ENCODE results near the gene DXO.

DXO gene

DNA sequence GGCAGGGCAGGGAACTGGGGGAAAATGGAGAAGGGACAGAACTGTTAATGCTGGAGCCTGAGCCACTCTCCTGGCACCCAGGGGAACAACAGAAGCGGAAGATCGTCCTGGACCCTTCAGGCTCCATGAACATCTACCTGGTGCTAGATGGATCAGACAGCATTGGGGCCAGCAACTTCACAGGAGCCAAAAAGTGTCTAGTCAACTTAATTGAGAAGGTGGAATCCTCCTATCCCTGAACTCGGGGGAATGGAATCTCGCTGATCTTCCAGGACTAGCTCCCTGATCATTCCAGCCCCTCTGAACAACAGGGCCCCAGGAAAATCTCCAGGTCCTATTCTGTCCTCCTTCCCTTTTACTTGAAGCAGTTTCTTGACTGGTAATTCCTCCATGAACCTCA, 24.1 kb downstream of the DXO start:
- TF ChIP-seq FOXM1 (IDR thresholded peaks at IDR 0.05; ENCODE audit: borderline replicate concordance) = no peak
- no peak for TF ChIP-seq ZNF384 (IDR thresholded peaks at IDR 0.05)
- no peak for TF ChIP-seq PKNOX1 (IDR thresholded peaks at IDR 0.05)
- no peak for TF ChIP-seq NFRKB (IDR thresholded peaks at IDR 0.05)
- TF ChIP-seq ARNT (IDR thresholded peaks at IDR 0.05) = no peak
- TF ChIP-seq FOXK2 (IDR thresholded peaks at IDR 0.05) = no peak
- TF ChIP-seq SP1 (IDR thresholded peaks at IDR 0.05) = no peak
- TF ChIP-seq TARDBP (IDR thresholded peaks at IDR 0.05) = no peak
- no peak for TF ChIP-seq CTBP1 (IDR thresholded peaks at IDR 0.05; ENCODE audit: borderline replicate concordance)
- no peak for TF ChIP-seq SUZ12 (IDR thresholded peaks at IDR 0.05)
- TF ChIP-seq BHLHE40 (IDR thresholded peaks at IDR 0.05; ENCODE audit: borderline replicate concordance) = no peak
- TF ChIP-seq ELF4 (IDR thresholded peaks at IDR 0.05) = no peak
- no peak for TF ChIP-seq FOXA1 (IDR thresholded peaks at IDR 0.05)
- no peak for DNase-seq (ENCODE audit: extremely low spot score)
- ChIA-PET CTCF (interaction anchor here (0.6 kb wide), 1 partner anchor 11 kb away, joined by 3 read pairs; no protein-coding TSS in a partner anchor), POLR2A (interaction anchor here (3.2 kb wide), 1 partner anchor 8 kb away, joined by 11 read pairs; no protein-coding TSS in a partner anchor)

DNA sequence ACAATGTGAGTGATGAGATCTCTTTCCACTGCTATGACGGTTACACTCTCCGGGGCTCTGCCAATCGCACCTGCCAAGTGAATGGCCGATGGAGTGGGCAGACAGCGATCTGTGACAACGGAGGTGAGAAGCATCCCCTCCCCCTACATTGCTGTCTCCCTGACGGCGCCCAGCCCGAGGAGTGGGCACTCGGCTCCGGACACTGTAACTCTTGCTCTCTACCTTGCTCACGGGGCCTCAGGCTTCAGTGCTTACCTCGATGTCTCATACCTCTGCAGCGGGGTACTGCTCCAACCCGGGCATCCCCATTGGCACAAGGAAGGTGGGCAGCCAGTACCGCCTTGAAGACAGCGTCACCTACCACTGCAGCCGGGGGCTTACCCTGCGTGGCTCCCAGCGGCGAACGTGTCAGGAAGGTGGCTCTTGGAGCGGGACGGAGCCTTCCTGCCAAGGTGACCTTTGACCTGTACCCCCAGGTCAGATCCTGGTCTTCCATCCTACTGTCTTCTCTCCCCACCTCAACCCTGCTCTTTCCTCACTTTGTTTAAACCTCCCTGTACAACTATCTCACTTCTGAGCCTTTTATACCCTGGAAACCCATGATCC, 24.8 kb downstream of the DXO start:
- ChIA-PET CTCF (no interaction called here), POLR2A (no interaction called here)
- TF ChIP-seq ELF4 (IDR thresholded peaks at IDR 0.05) (no peak), FOXK2 (IDR thresholded peaks at IDR 0.05) (no peak), SP1 (IDR thresholded peaks at IDR 0.05) (no peak), FOXA1 (IDR thresholded peaks at IDR 0.05) (no peak), HDGF (IDR thresholded peaks at IDR 0.05; ENCODE audit: borderline replicate concordance) (no peak), ZNF384 (IDR thresholded peaks at IDR 0.05) (no peak), LEF1 (IDR thresholded peaks at IDR 0.05; ENCODE audit: borderline replicate concordance) (no peak)
- no peak for DNase-seq (ENCODE audit: extremely low spot score)

DNA sequence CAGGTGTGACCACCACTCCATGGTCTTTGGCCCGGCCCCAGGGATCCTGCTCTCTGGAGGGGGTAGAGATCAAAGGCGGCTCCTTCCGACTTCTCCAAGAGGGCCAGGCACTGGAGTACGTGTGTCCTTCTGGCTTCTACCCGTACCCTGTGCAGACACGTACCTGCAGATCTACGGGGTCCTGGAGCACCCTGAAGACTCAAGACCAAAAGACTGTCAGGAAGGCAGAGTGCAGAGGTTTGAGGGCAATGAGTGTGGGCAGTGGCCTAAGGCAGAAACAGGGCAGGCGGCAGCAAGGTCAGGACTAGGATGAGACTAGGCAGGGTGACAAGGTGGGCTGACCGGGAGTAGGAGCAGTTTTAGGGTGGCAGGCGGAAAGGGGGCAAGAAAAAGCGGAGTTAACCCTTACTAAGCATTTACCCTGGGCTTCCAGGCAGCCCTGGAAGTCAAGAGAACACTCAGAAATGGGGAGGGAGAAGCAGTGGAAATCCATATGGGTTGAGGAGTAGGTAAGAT, 25.5 kb downstream of the DXO start:
- TF ChIP-seq SUZ12 (IDR thresholded peaks at IDR 0.05) (no peak), ZNF384 (IDR thresholded peaks at IDR 0.05) (no peak), FOXM1 (IDR thresholded peaks at IDR 0.05; ENCODE audit: borderline replicate concordance) (no peak), PKNOX1 (IDR thresholded peaks at IDR 0.05) (no peak), SP1 (IDR thresholded peaks at IDR 0.05) (no peak), CTBP1 (IDR thresholded peaks at IDR 0.05; ENCODE audit: borderline replicate concordance) (no peak), ELF4 (IDR thresholded peaks at IDR 0.05) (no peak), NFRKB (IDR thresholded peaks at IDR 0.05) (no peak), ARNT (IDR thresholded peaks at IDR 0.05) (no peak), L3MBTL2 (conservative IDR thresholded peaks at IDR 0.05) (no peak), LEF1 (IDR thresholded peaks at IDR 0.05; ENCODE audit: borderline replicate concordance) (no peak), BHLHE40 (IDR thresholded peaks at IDR 0.05; ENCODE audit: borderline replicate concordance) (no peak), HDGF (IDR thresholded peaks at IDR 0.05; ENCODE audit: borderline replicate concordance) (no peak), TARDBP (IDR thresholded peaks at IDR 0.05) (no peak), FOXA1 (IDR thresholded peaks at IDR 0.05) (no peak), FOXK2 (IDR thresholded peaks at IDR 0.05) (no peak)
- ChIA-PET POLR2A (no interaction called here), CTCF (no interaction called here)
- no peak for DNase-seq (ENCODE audit: extremely low spot score)

DNA sequence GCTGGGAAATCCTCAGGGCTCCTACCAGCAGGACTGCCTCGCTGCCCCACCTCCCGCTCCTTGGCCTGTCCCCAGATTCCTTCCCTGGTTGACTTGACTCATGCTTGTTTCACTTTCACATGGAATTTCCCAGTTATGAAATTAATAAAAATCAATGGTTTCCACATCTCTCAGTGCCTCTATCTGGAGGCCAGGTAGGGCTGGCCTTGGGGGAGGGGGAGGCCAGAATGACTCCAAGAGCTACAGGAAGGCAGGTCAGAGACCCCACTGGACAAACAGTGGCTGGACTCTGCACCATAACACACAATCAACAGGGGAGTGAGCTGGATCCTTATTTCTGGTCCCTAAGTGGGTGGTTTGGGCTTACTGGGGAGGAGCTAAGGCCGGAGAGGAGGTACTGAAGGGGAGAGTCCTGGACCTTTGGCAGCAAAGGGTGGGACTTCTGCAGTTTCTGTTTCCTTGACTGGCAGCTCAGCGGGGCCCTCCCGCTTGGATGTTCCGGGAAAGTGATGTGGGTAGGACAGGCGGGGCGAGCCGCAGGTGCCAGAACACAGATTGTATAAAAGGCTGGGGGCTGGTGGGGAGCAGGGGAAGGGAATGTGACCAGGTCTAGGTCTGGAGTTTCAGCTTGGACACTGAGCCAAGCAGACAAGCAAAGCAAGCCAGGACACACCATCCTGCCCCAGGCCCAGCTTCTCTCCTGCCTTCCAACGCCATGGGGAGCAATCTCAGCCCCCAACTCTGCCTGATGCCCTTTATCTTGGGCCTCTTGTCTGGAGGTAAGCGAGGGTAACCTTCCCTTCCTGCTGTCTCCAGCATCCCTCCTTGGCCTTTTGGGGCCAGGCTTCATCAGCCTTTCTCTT, 26.2 kb downstream of the DXO start, which contains the start of gene CFB:
Gene CFB (plus strand): TSS at position 589 of the 863 bp plus-strand sequence. CDS start 127 bp downstream, at position 716.
- no peak for TF ChIP-seq FOXA1 (IDR thresholded peaks at IDR 0.05)
- no peak for TF ChIP-seq SUZ12 (IDR thresholded peaks at IDR 0.05)
- TF ChIP-seq PKNOX1 (IDR thresholded peaks at IDR 0.05) = no peak
- no peak for TF ChIP-seq ZNF384 (IDR thresholded peaks at IDR 0.05)
- no peak for TF ChIP-seq NFRKB (IDR thresholded peaks at IDR 0.05)
- no peak for TF ChIP-seq ARNT (IDR thresholded peaks at IDR 0.05)
- TF ChIP-seq ELF4 (IDR thresholded peaks at IDR 0.05) = no peak
- no peak for TF ChIP-seq LEF1 (IDR thresholded peaks at IDR 0.05; ENCODE audit: borderline replicate concordance)
- no peak for TF ChIP-seq HDGF (IDR thresholded peaks at IDR 0.05; ENCODE audit: borderline replicate concordance)
- TF ChIP-seq CTBP1 (IDR thresholded peaks at IDR 0.05; ENCODE audit: borderline replicate concordance) = no peak
- TF ChIP-seq TARDBP (IDR thresholded peaks at IDR 0.05) = no peak
- no peak for TF ChIP-seq L3MBTL2 (conservative IDR thresholded peaks at IDR 0.05)
- CTCF ChIA-PET = interaction anchor here (0.6 kb wide), 1 partner anchor 23 kb away, joined by 3 read pairs; no protein-coding TSS in a partner anchor
- POLR2A ChIA-PET = no interaction called here
- DNase-seq (ENCODE audit: extremely low spot score) = no peak

DNA sequence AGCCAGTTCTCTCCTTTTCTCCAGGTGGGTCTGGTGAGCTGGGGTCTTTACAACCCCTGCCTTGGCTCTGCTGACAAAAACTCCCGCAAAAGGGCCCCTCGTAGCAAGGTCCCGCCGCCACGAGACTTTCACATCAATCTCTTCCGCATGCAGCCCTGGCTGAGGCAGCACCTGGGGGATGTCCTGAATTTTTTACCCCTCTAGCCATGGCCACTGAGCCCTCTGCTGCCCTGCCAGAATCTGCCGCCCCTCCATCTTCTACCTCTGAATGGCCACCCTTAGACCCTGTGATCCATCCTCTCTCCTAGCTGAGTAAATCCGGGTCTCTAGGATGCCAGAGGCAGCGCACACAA, 26.8 kb downstream of the DXO start:
- CTCF ChIA-PET = interaction anchor here (0.6 kb wide), 1 partner anchor 22 kb away, joined by 3 read pairs; no protein-coding TSS in a partner anchor
- POLR2A ChIA-PET = no interaction called here
- no peak for DNase-seq (ENCODE audit: extremely low spot score)
- TF ChIP-seq ZNF384 (IDR thresholded peaks at IDR 0.05) (no peak), BHLHE40 (IDR thresholded peaks at IDR 0.05; ENCODE audit: borderline replicate concordance) (no peak), ELF4 (IDR thresholded peaks at IDR 0.05) (no peak), L3MBTL2 (conservative IDR thresholded peaks at IDR 0.05) (no peak), SUZ12 (IDR thresholded peaks at IDR 0.05) (no peak), PKNOX1 (IDR thresholded peaks at IDR 0.05) (no peak), FOXM1 (IDR thresholded peaks at IDR 0.05; ENCODE audit: borderline replicate concordance) (no peak), HDGF (IDR thresholded peaks at IDR 0.05; ENCODE audit: borderline replicate concordance) (no peak), ARNT (IDR thresholded peaks at IDR 0.05) (no peak), CTBP1 (IDR thresholded peaks at IDR 0.05; ENCODE audit: borderline replicate concordance) (no peak), SP1 (IDR thresholded peaks at IDR 0.05) (no peak), TARDBP (IDR thresholded peaks at IDR 0.05) (no peak), FOXK2 (IDR thresholded peaks at IDR 0.05) (no peak), FOXA1 (IDR thresholded peaks at IDR 0.05) (no peak)

Measured in HEK293T (cell line).